HepG2 (cell line): Measurements from ENCODE around the gene CARHSP1. TPM values are rescaled to one million over a fixed set of nuclear protein-coding genes. Genes with fewer than 3 reads are reported as not detected.

ENCODE experiments used
- ATAC-seq: fragments of 200-7000 bp; cut with Tn5 transposase; 3 replicates; pipeline ENCODE4 v1.9.1; 2020; ENCODE audit warnings: mild to moderate bottlenecking, moderate library complexity
- BruUV-seq: library from RNA; stranded (reverse); fragments of 400-500 nt; replicated peaks from 2 replicates; lab custom pipeline; 2021; lab: Mats Ljungman, UMichigan
- CTCF ChIA-PET: fragments of 300-600 bp; formaldehyde crosslinking; extraction: SDS; loops from one replicate; lab custom pipeline; 2021; ENCODE audit warnings: low total read pairs, inconsistent platforms, low intra/inter-chr PET ratio; lab: Yijun Ruan, JAX
- POLR2A ChIA-PET: fragments of 350-600 bp; sonication (Branson Sonifier 250); formaldehyde crosslinking; loops from one replicate; lab custom pipeline; 2020; ENCODE audit warnings: antibody characterized with exemption, inconsistent platforms; lab: Yijun Ruan, JAX
- DNase-seq: peaks from one replicate; pipeline ENCODE4 v3.0.0-alpha.2; 2015; ENCODE audit warnings: low spot score
- FAIRE-seq: peaks from 3 replicates; lab custom pipeline; 2011; peaks lifted over from hg19 to GRCh38; lab: Jason Lieb, UNC
- H2AFZ ChIP-seq: one replicate; pipeline ENCODE4 v1.6.1; 2011; ENCODE audit warnings: low read length, inconsistent platforms
- H3K27ac ChIP-seq: fragments of 300-600 bp; 3 replicates; pipeline ENCODE4 v1.8.0; 2011; ENCODE audit warnings: mixed run types, mild to moderate bottlenecking, mixed read lengths, low read length, inconsistent platforms; ENCODE audit not compliant: insufficient read depth; ENCODE audit errors: extremely low read length
- H3K27me3 ChIP-seq, 2 experiments: fragments of 200-600 bp in 1 of 2; 2 replicates in 1 of 2; 3 replicates in 1 of 2; pipeline versions ENCODE4 v1.6.0 to v1.8.0; 2011; ENCODE audit warnings: low read length in 2 of 2, mild to moderate bottlenecking in 2 of 2, moderate library complexity in 2 of 2, inconsistent platforms in 1 of 2; ENCODE audit not compliant: insufficient read depth in 2 of 2, control insufficient read depth in 1 of 2
- H3K36me3 ChIP-seq, 2 experiments: fragments of 200-600 bp in 1 of 2; replicated peaks in 1 of 2; 2 replicates in 1 of 2; 3 replicates in 1 of 2; pipeline versions ENCODE4 v1.5.1 to v1.8.0; 2011; ENCODE audit warnings: low read length in 2 of 2, inconsistent platforms in 1 of 2; ENCODE audit not compliant: insufficient read depth in 2 of 2, control insufficient read depth in 1 of 2
- H3K4me1 ChIP-seq: 2 replicates; pipeline ENCODE4 v1.5.1; 2012; ENCODE audit warnings: low read length, inconsistent platforms; ENCODE audit not compliant: insufficient read depth
- H3K4me2 ChIP-seq: 2 replicates; pipeline ENCODE4 v1.6.0; 2011; ENCODE audit warnings: low read depth, low read length, inconsistent platforms
- H3K4me3 ChIP-seq, 3 experiments: fragments of 200-600 bp in 1 of 3; sonication (generic), shearing (Covaris generic) in 1 of 3; replicated peaks in 1 of 3; 2 replicates each; pipeline ENCODE4 v1.5.1; 2011 to 2016; ENCODE audit warnings: low read length in 3 of 3, inconsistent platforms in 2 of 3, low read depth in 2 of 3, mild to moderate bottlenecking in 2 of 3, control low read depth in 1 of 3, mixed read lengths in 1 of 3; ENCODE audit not compliant: insufficient read depth in 1 of 3
- H3K79me2 ChIP-seq: one replicate; pipeline ENCODE4 v1.6.1; 2011; ENCODE audit warnings: low read length, inconsistent platforms; ENCODE audit not compliant: insufficient read depth
- H3K9ac ChIP-seq: 2 replicates; pipeline ENCODE4 v1.6.0; 2011; ENCODE audit warnings: mild to moderate bottlenecking, low read depth, low read length, inconsistent platforms; ENCODE audit not compliant: insufficient read depth
- H3K9me3 ChIP-seq: 2 replicates; pipeline ENCODE4 v1.5.1; 2012; ENCODE audit warnings: mild to moderate bottlenecking, low read length
- H4K20me1 ChIP-seq: 2 replicates; pipeline ENCODE4 v1.6.0; 2011; ENCODE audit warnings: inconsistent platforms, mild to moderate bottlenecking, low read length, moderate library complexity; ENCODE audit not compliant: insufficient read depth
- ATF1 ChIP-seq: IDR thresholded peaks from 2 replicates; pipeline ENCODE4 v1.6.1; 2016; ENCODE audit warnings: mild to moderate bottlenecking, control low read depth
- CCDC6 ChIP-seq: sonication (generic); formaldehyde crosslinking; IDR thresholded peaks from 2 replicates; pipeline ENCODE4 v1.8.1; 2022; ENCODE audit warnings: mild to moderate bottlenecking, missing genetic modification reagents, moderate library complexity
- JUN ChIP-seq: sonication (generic); formaldehyde crosslinking; IDR thresholded peaks from 2 replicates; pipeline ENCODE4 v1.4.0; 2020; ENCODE audit warnings: mild to moderate bottlenecking, missing genetic modification reagents
- KMT2A ChIP-seq: sonication (generic); formaldehyde crosslinking; IDR thresholded peaks from 2 replicates; pipeline ENCODE4 v1.4.0; 2020; ENCODE audit warnings: missing genetic modification reagents
- MAFG ChIP-seq: sonication (generic); formaldehyde crosslinking; IDR thresholded peaks from 2 replicates; pipeline ENCODE4 v1.5.1; 2020; ENCODE audit warnings: mild to moderate bottlenecking, missing genetic modification reagents
- MEF2D ChIP-seq: sonication (generic); formaldehyde crosslinking; IDR thresholded peaks from 2 replicates; pipeline ENCODE4 v1.5.1; 2020; ENCODE audit warnings: mild to moderate bottlenecking, missing genetic modification reagents
- NFKB2 ChIP-seq: sonication (generic); formaldehyde crosslinking; IDR thresholded peaks from 2 replicates; pipeline ENCODE4 v1.4.0; 2020; ENCODE audit warnings: missing genetic modification reagents, borderline replicate concordance
- PPARG ChIP-seq: conservative IDR thresholded peaks from 2 replicates; pipeline ENCODE4 v1.6.1; 2016; ENCODE audit warnings: missing biosample characterization, missing genetic modification reagents
- PRMT3 ChIP-seq: sonication (generic); formaldehyde crosslinking; IDR thresholded peaks from 2 replicates; pipeline ENCODE4 v1.8.1; 2022; ENCODE audit warnings: low read depth, mild to moderate bottlenecking, moderate library complexity, missing genetic modification reagents, borderline replicate concordance
- RAD51 ChIP-seq: fragments of 450-650 bp; IDR thresholded peaks from 2 replicates; pipeline ENCODE4 v1.6.1; 2016; ENCODE audit warnings: borderline replicate concordance
- RBAK ChIP-seq: sonication (generic); formaldehyde crosslinking; IDR thresholded peaks from 2 replicates; pipeline ENCODE4 v1.5.1; 2020; ENCODE audit warnings: mild to moderate bottlenecking, missing genetic modification reagents
- RXRA ChIP-seq: sonication (generic); formaldehyde crosslinking; IDR thresholded peaks from 2 replicates; pipeline ENCODE4 v1.5.1; 2020; ENCODE audit warnings: missing genetic modification reagents
- TOE1 ChIP-seq: sonication (generic); formaldehyde crosslinking; IDR thresholded peaks from 2 replicates; pipeline ENCODE4 v1.4.0; 2020; ENCODE audit warnings: mild to moderate bottlenecking, missing genetic modification reagents
- ZNF253 ChIP-seq: sonication (generic); formaldehyde crosslinking; IDR thresholded peaks from 2 replicates; pipeline ENCODE4 v1.8.0; 2022; ENCODE audit warnings: mild to moderate bottlenecking, missing genetic modification reagents, borderline replicate concordance
- ZNF282 ChIP-seq: fragments of 450-650 bp; IDR thresholded peaks from 2 replicates; pipeline ENCODE4 v1.6.1; 2018; ENCODE audit not compliant: partially characterized antibody
- ZNF589 ChIP-seq: sonication (generic); formaldehyde crosslinking; conservative IDR thresholded peaks from 2 replicates; pipeline ENCODE4 v1.8.0; 2022; ENCODE audit warnings: mild to moderate bottlenecking, moderate library complexity, missing genetic modification reagents
- ZNF746 ChIP-seq: sonication (generic); formaldehyde crosslinking; IDR thresholded peaks from 2 replicates; pipeline ENCODE4 v1.8.0; 2022; ENCODE audit warnings: mild to moderate bottlenecking, missing genetic modification reagents
- ZNF850 ChIP-seq: sonication (generic); formaldehyde crosslinking; conservative IDR thresholded peaks from 2 replicates; pipeline ENCODE4 v1.9.0; 2021; ENCODE audit warnings: mild to moderate bottlenecking, missing genetic modification reagents
- WGBS: methylation state at CpG from one replicate; pipeline ENCODE4 v1.1.6; 2017; ENCODE audit warnings: low lambda C conversion rate; 5-methylcytosine and 5-hydroxymethylcytosine counted together
- in situ Hi-C: cut with HindIII; loops from 2 replicates; pipeline ENCODE4 v1.10.0; 2017; ENCODE audit warnings: low pct_unique_long_range_greater_than_20kb; ENCODE audit not compliant: extremely low pct_ligation_motif_present
- intact Hi-C: fragments of 100-400 bp; cut with micrococcal nuclease; formaldehyde crosslinking; loops from one replicate; pipeline ENCODE4 v1.10.0; 2022; ENCODE audit not compliant: unreplicated experiment
- polyA plus RNA-seq, 8 experiments: library from polyadenylated mRNA; depleted of rRNA in 3 of 8; stranded (reverse) in 7 of 8; unstranded in 1 of 8; fragments of >200 nt; fragmentation: Illumina TruSeq in 4 of 8; extraction: Trizol in 4 of 8; gene quantifications; 2 replicates each; pipeline versions ENCODE4 v1.2.1 to v1.2.3, GENCODE V29; 2011 to 2016; ENCODE audit warnings: low read depth in 4 of 8, missing spikeins in 1 of 8, mixed read lengths in 1 of 8; ENCODE audit not compliant: insufficient read depth in 1 of 8
- total RNA-seq, 5 experiments: library from RNA; depleted of rRNA; stranded (reverse); fragments of >200 nt; fragmentation: Illumina TruSeq; extraction: Trizol; gene quantifications; 2 replicates each; pipeline ENCODE4 v1.2.3, GENCODE V29; 2016; ENCODE audit warnings: low read depth in 1 of 5
- TF ChIP-seq, protein P1 (sequence below): sonication (generic); formaldehyde crosslinking; IDR thresholded peaks from 2 replicates; pipeline ENCODE4 v1.8.1; 2023; ENCODE audit warnings: missing genetic modification reagents, inconsistent platforms, borderline replicate concordance
- TF ChIP-seq, protein P2 (sequence below): fragments of 450-650 bp; IDR thresholded peaks from 2 replicates; pipeline ENCODE4 v1.6.1; 2017; ENCODE audit warnings: mild to moderate bottlenecking

Gene CARHSP1
- total and polyA plus RNA-seq, 2 of the 13 experiments (the other 11 are each of a cell fraction or from before 2014, with no cell fraction given): 173 to 345 TPM

DNA sequence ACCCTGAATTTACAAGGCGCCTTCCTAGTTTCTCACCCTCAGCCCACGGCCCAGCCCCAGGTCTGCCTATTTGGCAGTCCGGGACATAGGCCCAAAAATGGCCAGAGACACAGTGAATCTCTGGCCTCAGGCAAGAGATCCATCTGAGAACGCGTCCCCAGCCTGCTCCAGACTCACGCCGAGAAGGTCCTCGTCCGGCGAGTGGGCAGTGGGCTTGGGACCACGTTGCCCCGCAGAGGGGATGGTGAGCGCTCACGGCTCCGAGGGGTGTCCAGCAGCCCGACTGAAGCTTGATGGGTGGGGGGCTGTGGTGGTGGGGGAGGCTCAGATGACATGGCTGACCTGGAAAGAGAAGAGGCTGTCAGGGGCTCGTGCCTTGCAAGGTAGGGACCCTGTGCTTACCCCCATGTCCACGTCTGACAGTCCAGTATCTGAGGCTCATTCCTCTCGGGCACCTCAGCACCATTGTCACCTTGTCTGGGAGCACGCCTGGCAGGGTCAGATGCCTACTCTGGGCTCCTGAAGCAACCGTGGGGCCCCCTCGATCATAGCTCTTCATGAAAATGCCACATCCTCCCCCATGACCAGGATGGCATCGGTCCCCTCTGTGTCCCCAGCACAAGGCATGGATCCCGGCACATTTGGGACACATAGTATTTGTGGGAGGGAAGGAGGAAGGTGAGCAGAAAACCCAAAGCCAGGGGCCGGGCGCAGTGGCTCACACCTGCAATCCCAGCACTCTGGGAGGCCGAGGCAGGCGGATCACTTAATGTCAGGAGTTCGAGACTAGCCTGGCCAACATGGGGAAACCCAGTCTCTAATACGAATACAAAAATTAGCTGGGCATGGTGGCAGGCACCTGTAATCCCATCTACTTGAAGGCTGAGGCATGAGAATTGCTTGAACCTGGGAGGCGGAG is 9.6 kb downstream of the CARHSP1 start:
- Histone ChIP-seq H3K27ac (peak overlapping the region; percentile 68), H3K36me3 (peaks cover 37 to 46% of the 10 kb centered on the region in 2 experiments), H3K4me2 (no peak overlapping the region), H3K9me3 (no peaks in the 10 kb centered on the region), H3K79me2 (peaks cover 57% of the 10 kb centered on the region), H3K4me1 (peaks cover 54% of the 10 kb centered on the region), H4K20me1 (peaks cover 36% of the 10 kb centered on the region; the same call in 1 of the 2 replicates), H2AFZ (no peak overlapping the region), H3K9ac (no peak overlapping the region), H3K4me3 (no peak overlapping the region), H3K27me3 (no peaks in the 10 kb centered on the region)
- ChIA-PET CTCF (interaction anchor here (0.9 kb wide), 1 partner anchor 67 kb away, joined by 3 read pairs; no protein-coding TSS in a partner anchor), POLR2A (interaction anchor here (0.5 to 3.5 kb wide), 11 partner anchors 7 to 1503 kb away, joined by 3 to 46 read pairs (median 4); partner anchors contain the start of genes CARHSP1, PMM2 and TMEM186)
- DNase-seq (no peak), FAIRE-seq (no peak), ATAC-seq (no peak)
- 97% methylated on average over 31 of the region's 31 CpGs for WGBS
- in situ Hi-C loops: no loop called here
- intact Hi-C loops: no loop called here
- BruUV-seq: no TSS peak
- TF ChIP-seq ZNF850 (no peak), KMT2A (0 out of 2 replicates have a peak, but pooled peaks have one; percentile 19), ZNF589 (no peak), RBAK (CRISPR knock-in tag) (no peak), CCDC6 (no peak), PRMT3 (CRISPR knock-in tag) (no peak), ZNF253 (no peak), RXRA (peak; percentile 27; the same call in 1 of the 2 replicates), RAD51 (no peak), JUN (CRISPR knock-in tag) (no peak), MEF2D (no peak), ZNF746 (CRISPR knock-in tag) (no peak), ZNF282 (no peak), NFKB2 (CRISPR knock-in tag) (0 out of 2 replicates have a peak, but pooled peaks have one; percentile 11), TOE1 (CRISPR knock-in tag) (no peak), MAFG (CRISPR knock-in tag) (no peak), ATF1 (no peak), PPARG (no peak)
- TF ChIP-seq, protein P1, sequence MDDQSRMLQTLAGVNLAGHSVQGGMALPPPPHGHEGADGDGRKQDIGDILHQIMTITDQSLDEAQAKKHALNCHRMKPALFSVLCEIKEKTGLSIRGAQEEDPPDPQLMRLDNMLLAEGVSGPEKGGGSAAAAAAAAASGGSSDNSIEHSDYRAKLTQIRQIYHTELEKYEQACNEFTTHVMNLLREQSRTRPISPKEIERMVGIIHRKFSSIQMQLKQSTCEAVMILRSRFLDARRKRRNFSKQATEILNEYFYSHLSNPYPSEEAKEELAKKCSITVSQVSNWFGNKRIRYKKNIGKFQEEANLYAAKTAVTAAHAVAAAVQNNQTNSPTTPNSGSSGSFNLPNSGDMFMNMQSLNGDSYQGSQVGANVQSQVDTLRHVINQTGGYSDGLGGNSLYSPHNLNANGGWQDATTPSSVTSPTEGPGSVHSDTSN (CRISPR knock-in tag): no peak
- TF ChIP-seq, protein P2, sequence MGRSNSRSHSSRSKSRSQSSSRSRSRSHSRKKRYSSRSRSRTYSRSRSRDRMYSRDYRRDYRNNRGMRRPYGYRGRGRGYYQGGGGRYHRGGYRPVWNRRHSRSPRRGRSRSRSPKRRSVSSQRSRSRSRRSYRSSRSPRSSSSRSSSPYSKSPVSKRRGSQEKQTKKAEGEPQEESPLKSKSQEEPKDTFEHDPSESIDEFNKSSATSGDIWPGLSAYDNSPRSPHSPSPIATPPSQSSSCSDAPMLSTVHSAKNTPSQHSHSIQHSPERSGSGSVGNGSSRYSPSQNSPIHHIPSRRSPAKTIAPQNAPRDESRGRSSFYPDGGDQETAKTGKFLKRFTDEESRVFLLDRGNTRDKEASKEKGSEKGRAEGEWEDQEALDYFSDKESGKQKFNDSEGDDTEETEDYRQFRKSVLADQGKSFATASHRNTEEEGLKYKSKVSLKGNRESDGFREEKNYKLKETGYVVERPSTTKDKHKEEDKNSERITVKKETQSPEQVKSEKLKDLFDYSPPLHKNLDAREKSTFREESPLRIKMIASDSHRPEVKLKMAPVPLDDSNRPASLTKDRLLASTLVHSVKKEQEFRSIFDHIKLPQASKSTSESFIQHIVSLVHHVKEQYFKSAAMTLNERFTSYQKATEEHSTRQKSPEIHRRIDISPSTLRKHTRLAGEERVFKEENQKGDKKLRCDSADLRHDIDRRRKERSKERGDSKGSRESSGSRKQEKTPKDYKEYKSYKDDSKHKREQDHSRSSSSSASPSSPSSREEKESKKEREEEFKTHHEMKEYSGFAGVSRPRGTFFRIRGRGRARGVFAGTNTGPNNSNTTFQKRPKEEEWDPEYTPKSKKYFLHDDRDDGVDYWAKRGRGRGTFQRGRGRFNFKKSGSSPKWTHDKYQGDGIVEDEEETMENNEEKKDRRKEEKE: no peak
